SK-N-MC (cell line): ENCODE data around the gene ZNF580.

Experiments used
- EZH2 ChIP-seq: fragments of 200-600 bp; sonication (generic); IDR thresholded peaks from one replicate; pipeline ENCODE4 v1.6.1; 2017; ENCODE audit warnings: antibody characterized with exemption
- FOXP2 ChIP-seq: optimal IDR thresholded peaks from 2 replicates; pipeline ENCODE3; 2011; ENCODE audit warnings: mild to moderate bottlenecking, moderate library complexity; ENCODE audit not compliant: insufficient read depth; ENCODE audit errors: extremely low read length, control extremely low read depth
- POLR2AphosphoS5 ChIP-seq: IDR thresholded peaks from 2 replicates; pipeline ENCODE4 v1.6.1; 2012; ENCODE audit warnings: mild to moderate bottlenecking, low read depth, low read length, borderline replicate concordance

DNA sequence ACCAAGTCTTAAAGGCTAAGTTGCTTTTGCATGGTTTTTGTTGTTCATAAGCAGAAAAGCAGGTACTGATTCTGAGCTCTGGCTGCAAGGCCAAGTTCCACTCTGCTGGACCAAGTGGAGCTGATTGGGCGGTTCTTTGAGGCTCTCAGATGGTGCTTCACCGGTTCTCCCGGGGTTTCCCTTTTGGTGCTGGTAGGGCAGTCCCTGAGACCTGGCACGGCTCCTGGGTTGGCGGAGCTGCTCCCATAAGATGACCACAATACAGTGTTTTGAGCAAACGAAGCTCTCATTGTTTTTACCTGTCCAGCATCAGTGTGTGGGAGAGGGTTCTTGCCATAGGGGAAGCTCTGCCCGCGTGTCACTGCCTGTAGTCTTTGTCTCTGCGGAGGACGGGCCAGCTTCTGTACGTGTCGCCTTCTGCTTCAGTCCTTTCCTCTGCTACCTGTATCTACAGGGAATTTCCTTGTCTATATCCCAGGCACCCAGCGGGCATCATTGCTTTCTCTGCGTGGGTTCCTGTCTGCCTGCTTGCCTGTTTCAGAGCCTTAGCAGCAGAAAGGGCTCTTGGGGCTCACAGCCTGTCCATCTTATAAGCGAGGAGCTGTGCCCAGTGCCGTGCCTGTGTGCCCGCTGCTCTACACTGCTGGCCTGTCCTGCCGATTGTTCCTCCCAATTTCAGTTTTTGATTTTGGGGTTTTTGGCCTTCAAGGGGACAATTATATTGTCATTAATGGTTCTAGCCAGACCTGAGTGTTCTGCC, 16.4 kb downstream of the ZNF580 start:
- TF ChIP-seq POLR2AphosphoS5 (no peak), EZH2 (no peak), FOXP2 (no peak)
